Measurements from ENCODE around the gene IVD.

The IVD gene

GRCh38 chr15:40412095-40412759 lies 6.6 kb downstream of the IVD start:
- ATAC-seq (replicated peaks) (no peak), DNase-seq (no peak)
- Mint-ChIP-seq H3K4me3 (no peak overlapping the region), H3K4me1 (ENCODE audit: low read depth in 2 of 2) (peaks cover 12 to 14% of the 10 kb centered on the region in 2 donors), H3K36me3 (ENCODE audit: insufficient read depth) (peaks cover 44% of the 10 kb centered on the region), H3K9me3 (no peaks in the 10 kb centered on the region), H3K27me3 (no peaks in the 10 kb centered on the region), H3K27ac (peak overlapping the region in 1 of 2 donors; percentile 0)

GRCh38 chr15:40413036-40413435 lies 7.4 kb downstream of the IVD start:
- Mint-ChIP-seq H3K27ac (no peak overlapping the region), H3K36me3 (ENCODE audit: insufficient read depth) (peaks cover 44% of the 10 kb centered on the region), H3K4me3 (no peak overlapping the region), H3K9me3 (no peaks in the 10 kb centered on the region), H3K4me1 (ENCODE audit: low read depth in 2 of 2) (peaks cover 4 to 8% of the 10 kb centered on the region in 2 donors), H3K27me3 (no peaks in the 10 kb centered on the region)
- ATAC-seq (replicated peaks) (no peak), DNase-seq (no peak)

- Mint-ChIP-seq H3K27me3 (no peaks in the 10 kb centered on the region), H3K36me3 (ENCODE audit: insufficient read depth) (peaks cover 44% of the 10 kb centered on the region), H3K27ac (no peak overlapping the region), H3K4me3 (no peak overlapping the region), H3K4me1 (ENCODE audit: low read depth in 2 of 2) (peaks cover 0 to 1% of the 10 kb centered on the region in 2 donors), H3K9me3 (no peaks in the 10 kb centered on the region)
- DNase-seq (no peak), ATAC-seq (replicated peaks) (no peak)
Observed at GRCh38 chr15:40414816-40415215, 9.2 kb downstream of the IVD start.

DNA sequence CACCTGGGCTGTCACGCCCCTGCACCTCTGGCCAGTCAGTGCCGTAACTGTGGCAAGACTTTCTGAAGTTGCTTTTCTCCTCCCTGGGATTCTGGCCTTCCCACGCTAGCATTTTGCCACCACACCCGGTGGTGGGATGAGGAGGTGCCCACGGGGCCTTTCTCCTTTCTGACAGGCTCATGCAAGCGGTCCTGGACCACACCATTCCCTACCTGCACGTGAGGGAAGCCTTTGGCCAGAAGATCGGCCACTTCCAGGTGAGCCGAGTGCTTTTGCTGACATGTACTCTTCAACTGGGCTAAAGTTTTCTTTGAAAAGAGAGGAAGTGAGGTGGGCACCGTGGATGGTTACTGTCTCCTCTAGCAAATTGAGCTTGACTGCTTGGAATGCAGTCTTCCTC lies 9.6 kb downstream of the IVD start:
- no peak overlapping the region for H3K4me3 Mint-ChIP-seq
- H3K9me3 Mint-ChIP-seq = no peaks in the 10 kb centered on the region
- no peak for DNase-seq
- no peaks in the 10 kb centered on the region for H3K27me3 Mint-ChIP-seq
- H3K4me1 Mint-ChIP-seq (ENCODE audit: low read depth in 2 of 2) = peaks cover 0 to 1% of the 10 kb centered on the region in 2 donors
- no peak for ATAC-seq (replicated peaks)
- peak overlapping the region in 1 of 2 donors; percentile 15 for H3K27ac Mint-ChIP-seq
- peaks cover 40% of the 10 kb centered on the region for H3K36me3 Mint-ChIP-seq (ENCODE audit: insufficient read depth)

DNA sequence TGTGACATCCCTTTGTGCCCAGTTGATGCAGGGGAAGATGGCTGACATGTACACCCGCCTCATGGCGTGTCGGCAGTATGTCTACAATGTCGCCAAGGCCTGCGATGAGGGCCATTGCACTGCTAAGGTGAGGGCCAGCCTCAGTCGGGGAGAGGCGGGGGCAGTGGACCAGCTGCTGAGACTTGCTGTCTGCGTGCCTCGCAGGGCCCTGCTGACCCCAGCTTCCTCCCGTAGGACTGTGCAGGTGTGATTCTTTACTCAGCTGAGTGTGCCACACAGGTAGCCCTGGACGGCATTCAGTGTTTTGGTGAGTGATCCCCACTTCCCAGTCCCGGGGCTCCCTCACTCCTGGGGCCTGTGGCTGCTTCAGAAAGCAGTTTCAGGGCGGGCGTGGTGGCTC lies 10.5 kb downstream of the IVD start:
- DNase-seq (no peak), ATAC-seq (replicated peaks) (no peak)
- Mint-ChIP-seq H3K36me3 (ENCODE audit: insufficient read depth) (peaks cover 31% of the 10 kb centered on the region), H3K27me3 (no peaks in the 10 kb centered on the region), H3K4me1 (ENCODE audit: low read depth in 2 of 2) (peaks cover under 1 to 4% of the 10 kb centered on the region in 2 donors), H3K27ac (no peak overlapping the region), H3K4me3 (no peak overlapping the region), H3K9me3 (no peaks in the 10 kb centered on the region)

- H3K9me3 Mint-ChIP-seq = no peaks in the 10 kb centered on the region
- H3K27ac Mint-ChIP-seq = no peak overlapping the region
- H3K36me3 Mint-ChIP-seq (ENCODE audit: insufficient read depth) = peaks cover 28% of the 10 kb centered on the region
- H3K4me3 Mint-ChIP-seq = no peak overlapping the region
- ATAC-seq (replicated peaks) (no peak), DNase-seq (no peak)
- no peaks in the 10 kb centered on the region for H3K27me3 Mint-ChIP-seq
- peaks cover 0 to 6% of the 10 kb centered on the region in 2 donors for H3K4me1 Mint-ChIP-seq (ENCODE audit: low read depth in 2 of 2)
Observed at GRCh38 chr15:40418126-40418525, 12.5 kb downstream of the IVD start.

DNA sequence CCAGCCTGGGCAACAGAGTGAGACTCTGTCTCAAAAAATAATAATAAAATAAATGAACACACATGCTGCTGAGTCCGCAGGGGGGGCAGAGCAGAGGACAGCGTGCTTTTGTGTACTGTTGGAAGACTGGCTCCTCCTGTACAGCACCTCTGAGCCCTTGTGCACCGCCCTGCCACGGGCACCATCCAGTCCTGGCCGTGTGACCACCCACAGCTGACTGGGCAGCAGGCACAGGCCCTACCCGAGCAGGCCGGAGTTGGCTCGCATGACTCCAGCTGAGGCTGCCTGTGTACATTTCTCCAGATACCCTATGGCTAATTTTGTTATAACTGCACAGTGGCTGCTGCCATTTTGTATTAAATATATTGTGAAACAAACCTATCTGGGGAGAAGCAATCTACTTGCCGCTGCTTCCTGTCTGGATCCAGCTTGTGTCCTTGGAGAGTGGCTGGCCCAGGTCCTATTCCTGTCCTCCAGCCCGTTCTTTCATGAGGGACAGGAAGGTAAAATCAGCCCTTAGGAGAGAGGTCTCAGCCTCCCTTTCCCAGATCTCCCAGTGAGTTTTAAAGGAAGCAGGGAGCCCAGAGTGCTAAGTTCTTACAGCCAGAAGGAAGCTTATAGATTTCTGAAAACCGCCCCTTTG lies 14.6 kb downstream of the IVD start:
- peaks cover 20% of the 10 kb centered on the region for H3K36me3 Mint-ChIP-seq (ENCODE audit: insufficient read depth)
- no peak for ATAC-seq (replicated peaks)
- no peaks in the 10 kb centered on the region for H3K27me3 Mint-ChIP-seq
- no peak overlapping the region for H3K4me3 Mint-ChIP-seq
- no peaks in the 10 kb centered on the region for H3K9me3 Mint-ChIP-seq
- no peak for DNase-seq
- peaks cover 0 to 6% of the 10 kb centered on the region in 2 donors for H3K4me1 Mint-ChIP-seq (ENCODE audit: low read depth in 2 of 2)
- no peak overlapping the region for H3K27ac Mint-ChIP-seq

DNA sequence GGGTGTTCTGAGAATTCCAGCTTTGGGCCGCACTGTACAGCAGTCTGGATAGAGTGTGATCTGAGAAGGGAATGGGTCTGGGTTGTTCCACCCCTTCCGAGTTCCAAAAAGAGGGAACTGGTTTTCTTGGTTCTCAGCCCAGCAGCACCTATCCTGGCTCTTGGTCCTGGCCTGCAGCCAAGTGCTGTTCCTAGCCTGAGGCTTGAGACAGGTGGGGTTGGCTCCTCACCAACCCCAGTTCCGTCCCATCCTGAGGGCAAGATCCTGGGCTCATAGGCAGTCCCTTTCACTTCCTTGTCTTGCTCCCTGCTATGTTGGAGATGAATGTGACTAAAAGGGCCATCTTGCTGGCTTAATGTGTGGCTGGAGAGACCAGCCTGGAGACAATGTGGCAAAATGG lies 15.2 kb downstream of the IVD start:
- no peak overlapping the region for H3K27ac Mint-ChIP-seq
- no peak for ATAC-seq (replicated peaks)

GRCh38 chr15:40421246-40422157 lies 15.9 kb downstream of the IVD start:
- DNase-seq (peak; percentile 80 to 84 (median 80)), ATAC-seq (replicated peaks) (peak; percentile 99)
- H3K27ac Mint-ChIP-seq = no peak overlapping the region
- H3K4me1 Mint-ChIP-seq (ENCODE audit: low read depth in 2 of 2) = peaks cover 0 to 6% of the 10 kb centered on the region in 2 donors
- H3K36me3 Mint-ChIP-seq (ENCODE audit: insufficient read depth) = peaks cover 16% of the 10 kb centered on the region
- H3K9me3 Mint-ChIP-seq = no peaks in the 10 kb centered on the region
- no peaks in the 10 kb centered on the region for H3K27me3 Mint-ChIP-seq
- no peak overlapping the region for H3K4me3 Mint-ChIP-seq

More for the DNA sequence above, 15.2 kb downstream of the IVD start:
- DNase-seq = no peak
- H3K9me3 Mint-ChIP-seq = no peaks in the 10 kb centered on the region
- H3K36me3 Mint-ChIP-seq (ENCODE audit: insufficient read depth) = peaks cover 16% of the 10 kb centered on the region
- no peak overlapping the region for H3K4me3 Mint-ChIP-seq
- H3K27me3 Mint-ChIP-seq = no peaks in the 10 kb centered on the region
- H3K4me1 Mint-ChIP-seq (ENCODE audit: low read depth in 2 of 2) = peaks cover 0 to 6% of the 10 kb centered on the region in 2 donors

DNA sequence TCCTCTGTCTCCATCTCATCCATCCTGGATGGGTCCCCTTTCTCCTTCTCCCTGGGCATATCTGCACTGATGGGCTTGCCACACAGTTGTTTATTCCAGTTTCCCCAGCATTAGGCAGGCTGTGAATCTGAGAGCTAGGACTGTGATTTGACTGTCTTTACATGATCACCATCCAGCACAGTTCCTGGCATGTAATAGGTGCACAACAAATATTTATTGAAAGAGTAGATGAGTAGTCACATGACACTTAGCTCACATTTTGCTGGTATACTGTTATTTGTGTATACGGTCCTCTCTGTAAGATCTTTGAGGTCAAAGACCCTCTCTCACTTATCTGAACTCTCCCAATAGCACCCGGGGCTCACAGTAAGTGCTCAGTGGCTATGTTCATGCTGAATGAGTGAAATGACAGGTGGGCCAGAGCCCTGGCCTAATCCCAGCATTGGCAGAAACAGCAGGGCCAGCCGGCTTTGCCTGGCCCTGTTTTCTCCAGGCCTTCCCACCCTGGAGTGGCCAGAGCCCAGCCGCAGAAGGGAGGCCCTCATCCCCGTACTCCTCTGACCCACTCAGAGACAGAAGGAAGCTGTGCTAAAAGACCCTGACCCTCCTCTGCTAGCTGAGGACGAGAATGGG lies 19.0 kb downstream of the IVD start:
- ATAC-seq (replicated peaks) = no peak
- Mint-ChIP-seq H3K9me3 (no peaks in the 10 kb centered on the region), H3K36me3 (ENCODE audit: insufficient read depth) (peaks cover 13% of the 10 kb centered on the region), H3K4me1 (ENCODE audit: low read depth in 2 of 2) (peaks cover 0 to 6% of the 10 kb centered on the region in 2 donors), H3K27me3 (no peaks in the 10 kb centered on the region), H3K27ac (no peak overlapping the region), H3K4me3 (no peak overlapping the region)
- DNase-seq = no peak

GRCh38 chr15:40425681-40426080 lies 20.1 kb downstream of the IVD start:
- Mint-ChIP-seq H3K27ac (no peak overlapping the region), H3K9me3 (no peaks in the 10 kb centered on the region), H3K27me3 (no peaks in the 10 kb centered on the region), H3K36me3 (ENCODE audit: insufficient read depth) (peaks cover 13% of the 10 kb centered on the region), H3K4me3 (no peak overlapping the region), H3K4me1 (ENCODE audit: low read depth in 2 of 2) (peaks cover 0 to 6% of the 10 kb centered on the region in 2 donors)
- ATAC-seq (replicated peaks) (no peak), DNase-seq (no peak)

GRCh38 chr15:40427188-40427587 lies 21.6 kb downstream of the IVD start:
- Mint-ChIP-seq H3K4me1 (ENCODE audit: low read depth in 2 of 2) (peaks cover 0 to under 1% of the 10 kb centered on the region in 2 donors), H3K9me3 (no peaks in the 10 kb centered on the region), H3K27ac (no peak overlapping the region), H3K4me3 (no peak overlapping the region), H3K36me3 (ENCODE audit: insufficient read depth) (peaks cover 6% of the 10 kb centered on the region), H3K27me3 (no peaks in the 10 kb centered on the region)
- DNase-seq (no peak), ATAC-seq (replicated peaks) (no peak)

DNA sequence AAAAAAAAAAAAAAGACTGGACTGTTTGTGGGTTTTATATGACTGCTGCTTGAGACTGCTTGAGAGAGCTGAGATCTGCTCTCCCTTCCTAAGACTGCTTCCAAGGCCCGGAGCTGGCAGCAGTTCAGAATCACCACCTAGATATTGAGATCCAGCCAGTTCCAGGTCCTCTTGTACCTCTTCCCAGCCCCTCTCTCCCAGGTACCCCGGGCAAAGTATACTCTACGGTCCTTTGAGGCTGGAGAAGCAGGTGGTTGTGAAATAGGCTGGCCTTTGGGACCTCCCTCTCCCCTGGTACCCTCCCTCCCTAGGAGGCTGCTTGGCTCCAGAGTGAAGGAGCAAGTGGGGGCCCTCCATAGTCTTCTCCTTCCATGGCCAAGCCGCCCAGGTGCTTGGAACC lies 22.6 kb downstream of the IVD start:
- Mint-ChIP-seq H3K27me3 (no peaks in the 10 kb centered on the region), H3K36me3 (ENCODE audit: insufficient read depth) (peaks cover 6% of the 10 kb centered on the region), H3K9me3 (no peaks in the 10 kb centered on the region), H3K4me1 (ENCODE audit: low read depth in 2 of 2) (peaks cover 0 to 4% of the 10 kb centered on the region in 2 donors), H3K27ac (no peak overlapping the region), H3K4me3 (no peak overlapping the region)
- DNase-seq (no peak), ATAC-seq (replicated peaks) (no peak)
